NCI-H2171 treated with DMSO at 0.1 percent for 48 hours (cell line): ENCODE data around the gene FGFRL1.

ENCODE experiments used
- DNase-seq: peaks from one replicate; lab custom pipeline; 2025; lab: John Stamatoyannopoulos, UW

The FGFRL1 gene

GRCh38 chr4:1006856-1007255 is 4.6 kb upstream of the FGFRL1 start:
- no peak for DNase-seq

- no peak for DNase-seq
Measured at GRCh38 chr4:1008840-1009541, 2.4 kb upstream of the FGFRL1 start.

GRCh38 chr4:1009542-1010394 is 1.7 kb upstream of the FGFRL1 start:
- peak; percentile 26 for DNase-seq

- peak; percentile 27 for DNase-seq
Measured at GRCh38 chr4:1010395-1011021, 918 bp upstream of the FGFRL1 start.

GRCh38 chr4:1011666-1012033 is 224 bp downstream of the FGFRL1 start:
- DNase-seq = no peak

GRCh38 chr4:1012034-1012739 is 761 bp downstream of the FGFRL1 start:
- no peak for DNase-seq

- no peak for DNase-seq
Measured at GRCh38 chr4:1013225-1014073, 2.0 kb downstream of the FGFRL1 start.

GRCh38 chr4:1014291-1015167 is 3.1 kb downstream of the FGFRL1 start:
- DNase-seq = no peak

GRCh38 chr4:1015179-1015578 is 3.8 kb downstream of the FGFRL1 start:
- no peak for DNase-seq

- DNase-seq = no peak
Measured at GRCh38 chr4:1015746-1016145, 4.3 kb downstream of the FGFRL1 start.

GRCh38 chr4:1017211-1017610 is 5.8 kb downstream of the FGFRL1 start:
- no peak for DNase-seq

GRCh38 chr4:1017706-1018105 is 6.3 kb downstream of the FGFRL1 start:
- no peak for DNase-seq

- DNase-seq = no peak
Measured at GRCh38 chr4:1018147-1019020, 7.0 kb downstream of the FGFRL1 start.

- DNase-seq = no peak
Measured at GRCh38 chr4:1019320-1019719, 7.9 kb downstream of the FGFRL1 start.

GRCh38 chr4:1019729-1020470 is 8.5 kb downstream of the FGFRL1 start:
- DNase-seq = no peak

GRCh38 chr4:1021386-1022050 is 10.1 kb downstream of the FGFRL1 start:
- DNase-seq = no peak

- DNase-seq = no peak
Measured at GRCh38 chr4:1022051-1022738, 10.8 kb downstream of the FGFRL1 start.

GRCh38 chr4:1022739-1023066 is 11.3 kb downstream of the FGFRL1 start:
- DNase-seq = no peak
